ENCODE results near the gene SLC25A13.
"Not testable (repeated sequence)": the region's sequence is repeated elsewhere in the genome, so short reads cannot be mapped to it uniquely, and the experiment has no call there.

The SLC25A13 gene

DNA sequence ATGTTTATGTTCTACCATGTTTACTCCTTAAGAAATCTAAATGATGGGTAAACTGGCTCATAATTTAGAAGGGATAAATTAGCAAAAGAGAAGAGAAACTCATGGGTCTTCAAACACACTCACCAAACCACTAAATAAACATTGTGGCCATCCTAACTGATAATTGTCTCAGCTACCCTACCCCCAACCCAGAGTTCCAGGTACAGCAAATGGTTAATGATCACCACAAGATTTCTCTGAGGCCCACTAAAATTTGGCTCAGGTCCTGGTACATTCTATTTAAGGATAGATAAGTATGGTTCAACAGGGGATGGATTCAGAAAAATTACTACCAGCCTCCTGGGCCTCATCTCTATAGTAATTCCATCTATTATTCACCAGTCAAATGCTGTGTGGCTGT, 21.4 kb downstream of the SLC25A13 start:
- no peak for DNase-seq

DNA sequence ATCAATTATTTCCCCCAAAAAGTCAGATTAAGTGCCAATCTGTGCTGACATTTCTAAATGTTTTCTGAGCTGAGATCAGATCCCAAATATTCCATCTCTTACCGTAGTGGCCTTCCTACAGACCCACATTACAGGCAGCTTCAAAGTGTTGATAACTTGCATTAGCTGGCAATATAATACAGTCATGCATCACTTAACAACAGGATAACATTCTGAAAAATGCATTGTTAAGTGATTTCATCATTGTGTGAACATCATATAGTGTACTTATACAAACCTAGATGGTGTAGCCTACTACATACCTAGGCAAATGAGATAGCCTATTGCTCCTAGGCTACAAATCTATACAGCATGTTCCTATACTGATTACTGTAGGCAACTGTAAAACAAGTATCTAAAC, 22.4 kb downstream of the SLC25A13 start:
- no peak for DNase-seq

DNA sequence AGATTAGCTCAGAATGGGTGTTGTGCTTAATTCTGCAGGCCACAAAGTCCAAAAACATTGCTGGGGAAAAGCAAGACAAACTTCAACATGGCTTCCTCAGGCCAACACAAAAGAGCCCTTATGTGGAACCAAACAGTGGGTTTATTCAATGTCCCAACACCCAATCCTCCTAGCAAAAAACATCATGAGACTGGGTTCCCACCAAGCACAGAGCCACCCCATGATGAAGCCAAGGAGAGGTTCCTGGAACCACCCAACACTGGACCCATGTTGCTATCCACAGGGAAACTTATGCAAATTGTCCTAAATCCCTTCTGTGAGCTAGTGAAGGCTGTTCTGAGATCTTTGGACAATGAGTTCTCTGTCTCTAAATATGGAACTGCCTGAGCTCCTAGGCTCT, 24.0 kb downstream of the SLC25A13 start:
- peak in 48 of 56 donors; percentile 11 to 86 (median 65) for DNase-seq

DNA sequence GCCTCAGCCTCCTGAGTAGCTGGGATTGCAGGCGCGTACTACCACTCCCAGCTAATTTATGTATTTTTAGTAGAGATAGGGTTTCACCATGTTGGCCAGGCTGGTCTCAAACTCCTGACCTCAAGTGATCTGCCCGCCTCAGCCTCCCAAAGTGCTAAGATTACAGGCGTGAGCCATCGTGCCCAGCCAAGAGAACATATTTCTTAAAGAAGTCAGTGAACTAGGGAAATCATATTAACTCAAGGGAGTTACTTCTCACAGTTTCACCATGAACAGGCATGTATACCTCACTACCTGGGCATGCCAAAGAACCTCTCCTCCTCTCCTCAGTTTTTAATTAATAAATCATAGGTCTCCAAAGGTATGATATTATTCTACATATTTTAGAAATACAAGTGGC, 24.5 kb downstream of the SLC25A13 start:
- DNase-seq = not testable (repeated sequence)

DNA sequence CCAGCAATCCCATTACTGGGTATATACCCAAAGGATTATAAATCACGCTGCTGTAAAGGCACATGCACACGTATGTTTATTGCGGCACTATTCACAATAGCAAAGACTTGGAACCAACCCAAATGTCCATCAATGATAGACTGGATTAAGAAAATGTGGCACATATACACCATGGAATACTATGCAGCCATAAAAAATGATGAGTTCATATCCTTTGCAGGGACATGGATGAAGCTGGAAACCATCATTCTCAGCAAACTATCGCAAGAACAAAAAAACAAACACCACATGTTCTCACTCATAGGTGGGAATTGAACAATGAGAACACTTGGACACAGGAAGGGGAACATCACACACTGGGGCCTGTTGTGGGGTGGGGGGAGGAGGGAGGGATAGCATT, 28.0 kb downstream of the SLC25A13 start:
- DNase-seq = not testable (repeated sequence)

DNA sequence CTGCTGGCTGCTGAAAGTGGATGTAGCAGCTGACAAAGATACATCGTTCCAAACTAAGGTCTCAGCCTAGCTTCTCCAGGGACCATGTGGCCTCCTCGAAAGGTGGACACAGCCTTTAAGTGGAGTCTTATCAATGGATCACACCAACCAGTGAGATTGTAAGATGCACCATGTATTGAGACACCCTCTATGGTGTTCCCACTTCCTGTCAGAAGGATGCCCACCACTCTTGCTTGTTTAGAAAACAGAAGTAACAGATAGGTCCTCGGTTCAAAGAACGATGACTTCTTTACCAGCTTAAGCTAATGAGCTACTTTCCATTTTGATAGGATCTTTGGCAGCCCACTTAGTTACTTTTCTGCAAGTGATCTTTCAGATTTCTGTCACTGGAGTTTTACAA, 34.3 kb downstream of the SLC25A13 start:
- no peak for DNase-seq

DNA sequence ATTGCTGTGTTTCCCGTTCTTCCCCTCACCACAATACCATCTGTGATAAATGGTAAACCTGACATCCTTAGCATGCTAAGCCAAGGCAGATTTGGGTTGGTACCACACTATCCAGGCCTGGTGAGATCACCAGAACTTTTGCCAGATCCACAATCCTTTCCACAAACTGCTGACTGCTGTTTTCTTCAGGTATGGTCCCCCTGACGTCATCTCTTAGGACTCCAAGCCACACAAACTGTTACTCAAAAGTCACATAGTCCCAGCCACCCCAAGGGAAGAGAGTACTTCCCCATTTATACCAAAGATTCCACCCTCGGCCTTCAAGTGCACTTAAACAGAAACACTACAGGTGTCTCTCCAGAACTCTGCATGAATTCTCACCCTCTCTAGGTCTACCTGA, 34.8 kb downstream of the SLC25A13 start:
- no peak for DNase-seq

DNA sequence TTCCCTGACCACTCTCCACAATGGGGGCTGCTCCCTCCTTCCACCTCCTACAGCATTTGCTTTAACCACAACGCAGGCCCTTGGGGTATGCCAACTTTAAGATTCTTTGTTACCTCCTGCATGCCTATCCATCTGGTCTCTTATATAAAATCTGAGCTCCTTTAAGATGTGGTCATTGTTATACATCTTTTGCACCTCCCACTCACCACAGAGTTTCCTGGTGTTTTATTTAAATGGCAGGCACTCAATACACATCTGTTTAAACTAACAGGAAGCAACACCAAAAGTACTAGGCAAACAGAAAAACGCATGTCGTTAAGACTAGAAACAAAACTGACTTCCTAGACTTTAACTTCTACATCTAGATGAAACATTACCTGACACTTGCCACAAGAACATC, 36.3 kb downstream of the SLC25A13 start:
- no peak for DNase-seq

DNA sequence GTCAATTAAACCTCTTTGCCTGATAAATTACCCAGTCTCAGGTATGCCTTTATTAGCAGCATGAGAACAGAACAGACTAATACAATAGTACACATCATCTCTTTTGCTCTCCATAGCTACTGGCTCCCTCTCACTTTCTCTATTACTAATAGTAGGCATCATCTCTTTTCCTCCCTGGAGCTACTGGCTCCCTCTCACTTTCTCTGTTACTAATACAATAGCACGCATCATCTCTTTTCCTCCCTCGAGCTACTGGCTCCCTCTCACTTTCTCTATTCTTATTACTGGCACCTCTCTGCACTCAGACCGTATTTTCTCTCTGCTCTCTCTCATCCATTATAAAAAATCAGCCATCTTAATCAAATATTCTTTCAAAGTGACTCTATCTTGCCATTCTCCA, 37.1 kb downstream of the SLC25A13 start:
- no peak for DNase-seq

DNA sequence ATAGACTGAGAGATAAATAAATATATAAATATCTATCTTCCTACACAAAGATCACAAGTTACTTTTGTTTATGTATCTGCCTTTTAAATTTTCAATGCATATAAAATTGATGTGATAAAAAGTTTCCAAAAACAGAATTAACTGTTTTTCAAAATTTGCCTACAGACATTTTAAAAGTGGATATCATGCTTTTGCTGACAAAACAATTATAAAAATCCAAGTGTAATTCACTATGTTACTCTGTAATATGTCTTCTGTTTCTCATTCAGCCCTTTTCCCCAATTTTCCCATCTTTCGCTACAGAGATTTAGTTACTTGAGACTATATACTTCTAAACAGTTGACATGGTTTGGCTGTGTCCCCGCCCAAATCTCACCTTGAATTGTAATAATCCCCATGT, 37.7 kb downstream of the SLC25A13 start:
- no peak for DNase-seq

DNA sequence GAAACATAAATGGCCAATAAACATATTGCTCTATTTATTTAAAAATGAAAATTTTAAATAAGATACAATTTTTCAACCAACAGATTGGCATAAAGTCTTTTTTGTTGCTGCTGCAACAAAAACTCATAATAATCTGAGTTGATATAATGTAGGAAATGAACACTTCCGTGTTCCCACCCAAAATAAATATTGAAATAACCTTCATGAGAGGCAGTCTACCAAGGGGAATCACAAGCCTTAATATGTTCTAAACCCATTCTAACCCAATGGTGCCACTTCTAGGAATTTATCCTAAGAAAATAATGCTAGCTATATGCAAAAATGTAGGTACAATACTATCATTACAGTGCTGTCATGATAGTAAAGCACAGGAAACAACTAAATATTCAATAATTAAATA, 39.1 kb downstream of the SLC25A13 start:
- no peak for DNase-seq

DNA sequence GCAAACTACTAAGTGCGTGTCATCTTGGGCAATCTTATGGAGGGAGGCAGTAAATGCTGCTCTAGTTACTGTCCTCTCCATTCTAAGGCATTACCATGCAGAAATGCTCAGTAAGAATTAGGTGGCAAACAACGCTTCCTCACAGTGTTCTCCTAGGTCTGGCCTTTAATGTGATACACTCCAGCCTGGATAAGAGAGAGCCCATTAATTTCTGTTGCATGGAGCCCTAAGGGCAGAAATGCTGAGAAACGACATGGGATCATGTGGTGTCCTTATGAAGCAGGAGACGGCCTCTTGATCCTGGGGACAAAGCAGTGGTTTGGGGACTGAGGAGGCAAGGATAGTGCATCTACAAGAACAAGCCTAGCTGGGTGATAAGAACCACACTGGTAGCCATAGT, 44.0 kb downstream of the SLC25A13 start:
- DNase-seq = no peak

DNA sequence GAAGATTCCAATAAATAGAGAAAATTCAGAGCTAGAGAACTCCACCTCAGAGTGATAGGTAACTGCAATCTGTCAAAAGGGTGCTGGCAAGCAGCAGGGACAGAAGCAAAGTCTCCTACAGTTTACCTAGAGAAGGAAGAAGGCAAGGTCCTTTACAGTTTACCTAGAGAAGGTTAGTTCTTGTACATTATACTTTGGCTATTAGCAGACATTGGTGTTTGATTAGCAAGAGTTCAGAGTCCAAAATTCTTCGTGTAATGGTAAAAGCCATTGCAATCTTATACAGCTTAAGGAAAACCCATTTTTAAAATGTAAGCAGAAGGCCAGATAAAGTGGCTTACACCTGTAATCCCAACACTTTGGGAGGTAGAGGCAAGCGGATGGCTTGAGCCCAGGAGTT, 45.9 kb downstream of the SLC25A13 start:
- DNase-seq = no peak

DNA sequence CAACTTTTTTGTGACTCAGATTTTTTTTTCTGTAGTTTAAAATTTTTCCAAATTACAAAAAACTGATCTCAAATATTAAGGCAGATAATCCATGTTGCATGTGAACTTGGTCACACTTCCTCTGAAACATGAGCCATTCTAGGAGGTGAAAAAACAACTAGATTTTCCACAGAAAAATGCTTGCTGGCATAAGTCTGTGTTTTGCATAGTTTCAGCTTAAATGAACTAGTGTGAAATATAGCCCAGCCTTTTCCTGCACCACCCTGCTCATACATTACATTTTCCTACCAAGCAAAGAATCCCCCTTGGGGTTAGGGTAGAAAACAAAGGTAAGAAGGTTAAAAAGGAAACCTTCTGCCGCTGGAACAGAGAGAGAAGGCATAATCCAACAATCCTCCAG, 48.2 kb downstream of the SLC25A13 start:
- no peak for DNase-seq

DNA sequence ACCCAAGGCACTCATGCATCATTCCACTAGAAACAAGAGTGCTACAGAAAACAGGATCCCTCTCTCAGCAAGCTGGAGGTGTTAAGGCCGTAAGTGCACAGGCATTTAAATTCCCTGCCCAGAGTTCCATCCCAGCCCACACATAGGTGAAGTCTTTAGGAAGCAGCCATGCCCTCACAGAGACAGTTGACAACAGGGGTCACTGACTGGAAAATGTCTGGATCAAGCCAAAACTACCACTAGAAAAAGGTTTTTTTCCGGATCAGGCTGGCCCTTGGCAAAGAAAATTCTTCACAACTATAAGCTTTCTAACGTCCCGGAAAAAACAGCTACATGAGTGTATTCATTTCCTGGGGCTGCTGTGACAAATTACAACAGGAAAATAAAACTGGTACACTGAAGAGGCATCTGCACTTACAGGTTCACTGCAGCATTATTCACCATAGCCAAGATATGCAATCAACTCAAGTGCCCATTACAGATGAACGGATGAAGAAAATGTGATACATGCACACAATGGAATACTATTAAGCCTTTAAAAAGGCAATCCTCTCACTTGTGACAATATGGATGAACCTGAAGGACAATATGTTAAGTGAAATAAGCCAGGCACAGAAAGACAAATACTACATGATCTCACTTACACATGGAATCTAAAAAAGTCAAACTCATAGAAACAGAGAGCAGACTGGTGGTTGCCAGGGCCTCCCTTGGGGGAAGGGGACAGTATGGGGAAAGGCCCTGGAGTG, 52.5 kb downstream of the SLC25A13 start:
- DNase-seq = no peak

DNA sequence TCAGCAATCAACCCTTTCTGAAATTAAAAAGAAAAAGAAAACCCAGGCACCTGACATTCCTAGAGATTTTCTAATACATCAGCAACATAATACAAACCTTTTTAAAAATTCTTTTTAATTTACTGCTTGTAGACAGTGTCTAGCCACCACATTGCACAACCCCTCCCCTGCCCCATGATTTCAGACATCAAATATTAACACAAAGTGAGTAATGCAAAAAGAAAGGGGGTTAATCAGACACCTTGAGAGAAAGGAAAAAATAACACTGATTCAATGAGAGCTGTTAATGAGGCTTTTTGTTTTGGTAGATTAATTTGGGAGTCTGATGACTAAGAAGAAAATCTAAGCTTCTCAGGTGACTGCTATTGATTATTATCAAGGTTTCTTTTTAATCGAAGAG, 55.3 kb downstream of the SLC25A13 start:
- DNase-seq = no peak

DNA sequence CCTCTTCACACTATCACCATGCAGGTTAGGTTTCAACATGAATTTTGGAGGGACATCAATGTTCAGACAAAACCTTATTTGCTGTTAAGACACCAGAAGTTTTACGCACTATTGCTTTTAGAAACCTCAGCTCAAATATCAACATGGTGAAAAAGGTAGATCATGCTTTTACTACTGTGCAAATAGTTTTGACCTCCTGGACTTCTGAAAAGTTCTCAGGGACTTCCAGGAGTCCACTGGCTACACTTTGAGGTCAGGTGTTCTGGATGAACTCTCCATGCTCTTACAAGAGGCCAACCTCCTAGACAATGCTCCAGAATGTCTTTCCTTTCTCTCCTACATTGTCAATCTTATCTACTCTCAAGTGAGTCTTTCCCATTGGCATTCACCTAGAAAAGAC, 55.9 kb downstream of the SLC25A13 start:
- no peak for DNase-seq

DNA sequence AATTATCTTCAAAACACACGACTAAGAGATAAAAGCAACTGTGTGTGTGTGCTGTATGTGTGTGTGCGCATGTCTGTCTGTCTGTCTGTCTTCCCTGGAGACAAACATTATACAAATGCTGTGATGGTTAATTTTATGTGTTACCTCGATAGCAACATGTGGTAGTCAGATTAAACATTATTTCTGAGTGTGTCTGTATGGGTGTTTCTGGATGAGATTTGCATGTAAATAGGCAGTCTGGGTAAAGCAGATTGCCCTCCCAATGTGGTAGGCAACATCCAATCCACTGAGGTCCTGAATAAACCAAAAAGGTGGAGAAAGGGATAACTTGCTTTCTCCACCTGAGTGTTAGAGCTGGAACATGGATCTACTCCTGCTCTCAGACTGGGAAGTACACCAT, 67.9 kb downstream of the SLC25A13 start:
- DNase-seq = no peak

DNA sequence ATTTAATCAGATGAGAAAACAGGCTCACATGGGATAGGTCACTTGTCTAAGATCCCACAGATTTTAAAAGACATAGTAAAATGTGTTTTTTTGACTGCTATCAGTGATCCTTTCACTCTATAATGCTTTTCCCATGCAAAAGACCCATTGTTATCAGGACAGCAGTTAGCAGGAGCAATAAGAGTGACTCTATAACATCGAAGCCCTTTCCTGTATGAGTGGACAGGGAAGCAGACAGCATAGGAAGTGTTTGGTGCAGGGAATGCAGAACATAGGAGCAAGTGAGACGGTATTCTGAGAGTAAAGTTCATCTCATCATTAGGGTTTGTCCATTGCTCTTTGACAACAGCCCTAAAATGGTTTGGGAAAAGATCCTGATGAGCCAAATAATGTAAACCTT, 68.5 kb downstream of the SLC25A13 start:
- DNase-seq = no peak

DNA sequence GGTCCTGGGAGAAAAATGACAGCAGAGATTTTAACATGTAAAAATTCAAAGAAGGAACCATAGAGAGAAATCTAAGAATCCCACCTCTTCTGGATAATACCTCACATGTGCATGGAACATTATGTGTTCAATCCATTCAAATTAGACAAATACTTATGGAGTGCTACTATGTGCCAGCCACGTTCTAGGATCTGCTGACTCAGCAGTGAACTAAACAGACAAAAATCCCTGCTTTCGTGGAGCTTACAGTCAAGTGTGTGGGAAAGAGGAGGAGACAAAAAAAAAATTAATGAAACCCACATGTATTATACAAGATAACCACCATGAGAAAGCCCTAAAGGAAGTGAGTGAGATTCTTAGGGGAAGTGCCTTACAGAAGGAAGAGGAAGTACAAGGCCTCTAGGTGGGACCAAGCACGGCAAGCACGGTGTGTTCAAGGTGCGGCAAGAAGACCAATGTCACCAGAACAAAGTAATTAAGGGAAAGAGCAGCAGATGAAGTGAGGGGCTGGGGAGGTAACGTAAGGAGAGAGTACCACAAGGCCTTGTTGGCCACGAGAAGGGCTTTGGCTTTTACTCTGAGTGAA, 71.0 kb downstream of the SLC25A13 start:
- DNase-seq = no peak

DNA sequence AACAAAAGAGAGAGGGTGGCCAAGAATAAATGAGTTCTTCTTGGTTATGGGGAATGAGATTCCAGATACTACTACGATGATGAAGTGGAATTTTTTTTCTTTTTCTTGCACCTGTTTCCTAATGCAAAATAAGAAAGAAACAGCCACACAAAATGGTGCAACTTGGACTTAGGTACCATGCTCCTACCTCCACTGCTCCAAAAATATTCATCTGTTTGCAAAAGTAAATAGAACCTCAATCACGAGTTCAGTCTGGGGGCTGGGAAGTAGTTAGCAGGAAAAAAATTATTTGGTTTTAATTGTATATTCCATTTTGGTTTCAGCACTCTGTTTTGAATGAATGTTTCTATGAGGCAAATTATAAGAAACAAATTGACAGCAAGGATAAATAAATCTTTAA, 73.5 kb downstream of the SLC25A13 start:
- DNase-seq = no peak

DNA sequence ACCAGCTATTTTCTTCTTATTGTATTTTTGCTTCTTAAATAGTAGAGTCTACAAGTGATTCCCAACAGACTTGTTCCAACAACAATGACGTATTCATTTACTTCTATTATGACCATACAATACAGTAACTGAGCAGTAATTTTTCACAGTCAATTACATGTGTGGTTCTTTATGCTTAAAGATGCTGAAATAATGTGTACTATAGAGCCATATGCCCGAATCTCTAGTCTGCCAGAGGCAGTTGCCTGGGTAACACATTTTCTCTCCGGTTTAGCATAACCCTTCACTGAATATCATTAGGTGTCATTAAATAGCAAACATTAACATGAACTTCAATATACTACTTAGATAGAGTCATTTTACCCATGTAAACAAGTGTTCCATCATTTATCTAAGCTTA, 75.0 kb downstream of the SLC25A13 start:
- no peak for DNase-seq

DNA sequence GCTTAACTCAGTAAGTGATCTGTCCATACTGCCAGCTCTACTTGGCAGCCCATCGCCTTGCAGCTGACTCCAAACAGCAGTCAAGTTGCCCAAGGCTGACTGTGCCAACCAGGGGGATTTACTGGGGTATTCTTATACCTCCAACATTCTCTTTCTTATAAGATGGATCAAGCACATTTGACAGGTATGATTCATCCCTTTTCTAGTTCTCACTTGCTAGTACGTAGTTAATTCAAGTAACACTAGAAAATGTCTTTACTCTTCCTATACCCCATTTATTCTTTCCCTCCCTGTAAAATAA, 77.0 kb downstream of the SLC25A13 start:
- no peak for DNase-seq

All from nucleus accumbens (tissue), 56 donors.